HepG2 (cell line): Measurements from ENCODE around the gene SPATA13. TPM values are rescaled to one million over a fixed set of nuclear protein-coding genes. Genes with fewer than 3 reads are reported as not detected.

Source experiments
- ATAC-seq: fragments of 200-7000 bp; cut with Tn5 transposase; 3 replicates; pipeline ENCODE4 v1.9.1; 2020; ENCODE audit warnings: mild to moderate bottlenecking, moderate library complexity
- BruUV-seq: library from RNA; stranded (reverse); fragments of 400-500 nt; replicated peaks from 2 replicates; lab custom pipeline; 2021; lab: Mats Ljungman, UMichigan
- CTCF ChIA-PET: fragments of 300-600 bp; formaldehyde crosslinking; extraction: SDS; loops from one replicate; lab custom pipeline; 2021; ENCODE audit warnings: low total read pairs, inconsistent platforms, low intra/inter-chr PET ratio; lab: Yijun Ruan, JAX
- POLR2A ChIA-PET: fragments of 350-600 bp; sonication (Branson Sonifier 250); formaldehyde crosslinking; loops from one replicate; lab custom pipeline; 2020; ENCODE audit warnings: antibody characterized with exemption, inconsistent platforms; lab: Yijun Ruan, JAX
- DNase-seq: peaks from one replicate; pipeline ENCODE4 v3.0.0-alpha.2; 2015; ENCODE audit warnings: low spot score
- FAIRE-seq: peaks from 3 replicates; lab custom pipeline; 2011; peaks lifted over from hg19 to GRCh38; lab: Jason Lieb, UNC
- H2AFZ ChIP-seq: one replicate; pipeline ENCODE4 v1.6.1; 2011; ENCODE audit warnings: low read length, inconsistent platforms
- H3K27ac ChIP-seq: fragments of 300-600 bp; 3 replicates; pipeline ENCODE4 v1.8.0; 2011; ENCODE audit warnings: mixed run types, mild to moderate bottlenecking, mixed read lengths, low read length, inconsistent platforms; ENCODE audit not compliant: insufficient read depth; ENCODE audit errors: extremely low read length
- H3K27me3 ChIP-seq, 2 experiments: fragments of 200-600 bp in 1 of 2; 2 replicates in 1 of 2; 3 replicates in 1 of 2; pipeline versions ENCODE4 v1.6.0 to v1.8.0; 2011; ENCODE audit warnings: low read length in 2 of 2, mild to moderate bottlenecking in 2 of 2, moderate library complexity in 2 of 2, inconsistent platforms in 1 of 2; ENCODE audit not compliant: insufficient read depth in 2 of 2, control insufficient read depth in 1 of 2
- H3K36me3 ChIP-seq, 2 experiments: fragments of 200-600 bp in 1 of 2; replicated peaks in 1 of 2; 2 replicates in 1 of 2; 3 replicates in 1 of 2; pipeline versions ENCODE4 v1.5.1 to v1.8.0; 2011; ENCODE audit warnings: low read length in 2 of 2, inconsistent platforms in 1 of 2; ENCODE audit not compliant: insufficient read depth in 2 of 2, control insufficient read depth in 1 of 2
- H3K4me1 ChIP-seq: 2 replicates; pipeline ENCODE4 v1.5.1; 2012; ENCODE audit warnings: low read length, inconsistent platforms; ENCODE audit not compliant: insufficient read depth
- H3K4me2 ChIP-seq: 2 replicates; pipeline ENCODE4 v1.6.0; 2011; ENCODE audit warnings: low read depth, low read length, inconsistent platforms
- H3K4me3 ChIP-seq, 3 experiments: fragments of 200-600 bp in 1 of 3; sonication (generic), shearing (Covaris generic) in 1 of 3; replicated peaks in 1 of 3; 2 replicates each; pipeline ENCODE4 v1.5.1; 2011 to 2016; ENCODE audit warnings: low read length in 3 of 3, inconsistent platforms in 2 of 3, low read depth in 2 of 3, mild to moderate bottlenecking in 2 of 3, control low read depth in 1 of 3, mixed read lengths in 1 of 3; ENCODE audit not compliant: insufficient read depth in 1 of 3
- H3K79me2 ChIP-seq: one replicate; pipeline ENCODE4 v1.6.1; 2011; ENCODE audit warnings: low read length, inconsistent platforms; ENCODE audit not compliant: insufficient read depth
- H3K9ac ChIP-seq: 2 replicates; pipeline ENCODE4 v1.6.0; 2011; ENCODE audit warnings: mild to moderate bottlenecking, low read depth, low read length, inconsistent platforms; ENCODE audit not compliant: insufficient read depth
- H3K9me3 ChIP-seq: 2 replicates; pipeline ENCODE4 v1.5.1; 2012; ENCODE audit warnings: mild to moderate bottlenecking, low read length
- H4K20me1 ChIP-seq: 2 replicates; pipeline ENCODE4 v1.6.0; 2011; ENCODE audit warnings: inconsistent platforms, mild to moderate bottlenecking, low read length, moderate library complexity; ENCODE audit not compliant: insufficient read depth
- AKNA ChIP-seq: sonication (generic); formaldehyde crosslinking; IDR thresholded peaks from 2 replicates; pipeline ENCODE4 v1.4.0; 2020; ENCODE audit warnings: missing genetic modification reagents, borderline replicate concordance
- GLI4 ChIP-seq: sonication (generic); formaldehyde crosslinking; IDR thresholded peaks from 2 replicates; pipeline ENCODE4 v1.5.1; 2020; ENCODE audit warnings: missing genetic modification reagents, mild to moderate bottlenecking, moderate library complexity, borderline replicate concordance
- GLMP ChIP-seq: sonication (generic); formaldehyde crosslinking; IDR thresholded peaks from 2 replicates; pipeline ENCODE4 v1.9.0; 2021; ENCODE audit warnings: missing genetic modification reagents, mild to moderate bottlenecking, borderline replicate concordance
- MIER2 ChIP-seq: IDR thresholded peaks from 2 replicates; pipeline ENCODE4 v1.6.1; 2016; ENCODE audit warnings: missing biosample characterization, missing genetic modification reagents
- RARA ChIP-seq: IDR thresholded peaks from 2 replicates; pipeline ENCODE4 v1.6.1; 2016; ENCODE audit warnings: missing genetic modification reagents, missing compliant biosample characterization
- THRA ChIP-seq: sonication (generic); formaldehyde crosslinking; IDR thresholded peaks from 2 replicates; pipeline ENCODE4 v1.4.0; 2020; ENCODE audit warnings: missing genetic modification reagents, borderline replicate concordance
- TMF1 ChIP-seq: sonication (generic); formaldehyde crosslinking; IDR thresholded peaks from 2 replicates; pipeline ENCODE4 v1.8.1; 2022; ENCODE audit warnings: low read depth, missing genetic modification reagents
- TRIM22 ChIP-seq: fragments of 450-650 bp; IDR thresholded peaks from 2 replicates; pipeline ENCODE4 v1.6.1; 2017
- ZBTB26 ChIP-seq: IDR thresholded peaks from 2 replicates; pipeline ENCODE4 v1.6.1; 2016; ENCODE audit warnings: missing compliant biosample characterization, missing genetic modification reagents, borderline replicate concordance
- ZBTB7A ChIP-seq: sonication (generic); formaldehyde crosslinking; IDR thresholded peaks from 2 replicates; pipeline ENCODE4 v1.8.0; 2022; ENCODE audit warnings: mild to moderate bottlenecking, missing genetic modification reagents
- ZEB1 ChIP-seq: IDR thresholded peaks from 2 replicates; pipeline ENCODE4 v1.6.1; 2012; ENCODE audit warnings: mild to moderate bottlenecking, low read depth, inconsistent platforms; ENCODE audit not compliant: insufficient replicate concordance
- ZNF12 ChIP-seq: sonication (generic); formaldehyde crosslinking; IDR thresholded peaks from 2 replicates; pipeline ENCODE4 v1.5.0; 2020; ENCODE audit warnings: missing genetic modification reagents
- ZNF460 ChIP-seq: sonication (generic); formaldehyde crosslinking; IDR thresholded peaks from 2 replicates; pipeline ENCODE4 v1.5.1; 2020; ENCODE audit warnings: missing genetic modification reagents, mild to moderate bottlenecking, borderline replicate concordance
- ZNF891 ChIP-seq: sonication (generic); formaldehyde crosslinking; IDR thresholded peaks from 2 replicates; pipeline ENCODE4 v1.5.0; 2020; ENCODE audit warnings: mild to moderate bottlenecking, missing genetic modification reagents
- ZSCAN29 ChIP-seq: sonication (generic); formaldehyde crosslinking; conservative IDR thresholded peaks from 2 replicates; pipeline ENCODE4 v1.4.0; 2020; ENCODE audit warnings: mild to moderate bottlenecking, missing genetic modification reagents
- WGBS: methylation state at CpG from one replicate; pipeline ENCODE4 v1.1.6; 2017; ENCODE audit warnings: low lambda C conversion rate; 5-methylcytosine and 5-hydroxymethylcytosine counted together
- in situ Hi-C: cut with HindIII; loops from 2 replicates; pipeline ENCODE4 v1.10.0; 2017; ENCODE audit warnings: low pct_unique_long_range_greater_than_20kb; ENCODE audit not compliant: extremely low pct_ligation_motif_present
- intact Hi-C: fragments of 100-400 bp; cut with micrococcal nuclease; formaldehyde crosslinking; loops from one replicate; pipeline ENCODE4 v1.10.0; 2022; ENCODE audit not compliant: unreplicated experiment
- polyA plus RNA-seq, 8 experiments: library from polyadenylated mRNA; depleted of rRNA in 3 of 8; stranded (reverse) in 7 of 8; unstranded in 1 of 8; fragments of >200 nt; fragmentation: Illumina TruSeq in 4 of 8; extraction: Trizol in 4 of 8; gene quantifications; 2 replicates each; pipeline versions ENCODE4 v1.2.1 to v1.2.3, GENCODE V29; 2011 to 2016; ENCODE audit warnings: low read depth in 4 of 8, missing spikeins in 1 of 8, mixed read lengths in 1 of 8; ENCODE audit not compliant: insufficient read depth in 1 of 8
- total RNA-seq, 5 experiments: library from RNA; depleted of rRNA; stranded (reverse); fragments of >200 nt; fragmentation: Illumina TruSeq; extraction: Trizol; gene quantifications; 2 replicates each; pipeline ENCODE4 v1.2.3, GENCODE V29; 2016; ENCODE audit warnings: low read depth in 1 of 5

SPATA13 gene
- total and polyA plus RNA-seq, 2 of the 13 experiments (the other 11 are each of a cell fraction or from before 2014, with no cell fraction given), result 11.3 to 14.2 TPM

- no peaks in the 10 kb centered on the region for H3K27me3 ChIP-seq
- CTCF ChIA-PET, result no interaction called here
- BruUV-seq, result no TSS peak
- in situ Hi-C loops, result no loop called here
- no peak overlapping the region for H3K4me3 ChIP-seq
- intact Hi-C loops, result no loop called here
- no peak for FAIRE-seq
- H3K79me2 ChIP-seq, result no peaks in the 10 kb centered on the region
- H4K20me1 ChIP-seq, result no peaks in the 10 kb centered on the region
- H3K9ac ChIP-seq, result no peak overlapping the region
- POLR2A ChIA-PET, result no interaction called here
- peaks cover 28 to 81% of the 10 kb centered on the region in 2 experiments for H3K36me3 ChIP-seq
- H2AFZ ChIP-seq, result no peak overlapping the region
- no peak for DNase-seq
- no peaks in the 10 kb centered on the region for H3K9me3 ChIP-seq
- no peaks in the 10 kb centered on the region for H3K4me1 ChIP-seq
- 98% methylated on average over 5 of the region's 5 CpGs for WGBS
- no peak for ATAC-seq
- H3K27ac ChIP-seq, result no peak overlapping the region
- no peak overlapping the region for H3K4me2 ChIP-seq
- TF ChIP-seq GLMP (CRISPR knock-in tag) (no peak), ZBTB26 (CRISPR knock-in tag) (no peak), ZEB1 (no peak), ZNF460 (CRISPR knock-in tag) (no peak), ZBTB7A (no peak), AKNA (no peak), ZNF12 (CRISPR knock-in tag) (no peak), THRA (CRISPR knock-in tag) (no peak), RARA (no peak), ZNF891 (CRISPR knock-in tag) (no peak), TMF1 (CRISPR knock-in tag) (no peak), MIER2 (CRISPR knock-in tag) (no peak), ZSCAN29 (CRISPR knock-in tag) (no peak), TRIM22 (no peak), GLI4 (CRISPR knock-in tag) (no peak)
Observed at GRCh38 chr13:24288870-24289269, 128.3 kb downstream of the SPATA13 start.
